Spleen (tissue), 11 donors: Measurements from ENCODE around the gene NME2. TPM values are rescaled to one million over a fixed set of nuclear protein-coding genes. Genes with fewer than 3 reads are reported as not detected.

Experiments
- DNase-seq: peaks from one replicate; pipeline ENCODE4 v3.0.0-alpha.2; 2020
- H3K27ac ChIP-seq, 8 donors: fragments of 200-600 bp; sonication (generic) in 7 of 8; 1 replicate in 4 of 8; 2 replicates in 4 of 8; pipeline versions ENCODE4 v1.5.0 to v1.8.0; 2016 to 2021; ENCODE audit warnings: inconsistent platforms in 4 of 8, mild to moderate bottlenecking in 4 of 8, moderate library complexity in 1 of 8
- H3K27me3 ChIP-seq, 7 donors: fragments of 200-600 bp; sonication (generic) in 6 of 7; replicated peaks in 1 of 7; 1 replicate in 4 of 7; 2 replicates in 3 of 7; pipeline versions ENCODE4 v1.5.0 to v1.8.0; 2016 to 2021; ENCODE audit warnings: inconsistent platforms in 3 of 7, mild to moderate bottlenecking in 1 of 7
- H3K36me3 ChIP-seq, 6 donors: fragments of 200-600 bp; sonication (generic) in 5 of 6; 1 replicate in 4 of 6; 2 replicates in 2 of 6; pipeline versions ENCODE4 v1.5.0 to v1.8.0; 2016 to 2021; ENCODE audit warnings: inconsistent platforms in 2 of 6
- H3K4me1 ChIP-seq, 6 donors: fragments of 200-600 bp; sonication (generic) in 5 of 6; 1 replicate in 3 of 6; 2 replicates in 3 of 6; pipeline versions ENCODE4 v1.5.0 to v1.8.0; 2016 to 2021; ENCODE audit warnings: inconsistent platforms in 3 of 6
- H3K4me3 ChIP-seq, 8 donors: fragments of 200-600 bp; sonication (generic) in 7 of 8; 1 replicate in 4 of 8; 2 replicates in 4 of 8; pipeline versions ENCODE4 v1.5.0 to v1.8.0; 2016 to 2021; ENCODE audit warnings: inconsistent platforms in 4 of 8, mild to moderate bottlenecking in 4 of 8, moderate library complexity in 2 of 8
- H3K9me3 ChIP-seq, 8 donors: fragments of 200-600 bp; sonication (generic) in 7 of 8; 1 replicate in 4 of 8; 2 replicates in 4 of 8; pipeline versions ENCODE4 v1.5.0 to v1.8.0; 2016 to 2021; ENCODE audit warnings: inconsistent platforms in 4 of 8
- POLR2A ChIP-seq, 3 donors: fragments of 450-650 bp; IDR thresholded peaks; one replicate each; pipeline ENCODE4 v1.5.1; 2017; ENCODE audit warnings: antibody characterized with exemption in 3 of 3, mild to moderate bottlenecking in 1 of 3
- POLR2AphosphoS5 ChIP-seq, 3 donors: sonication (generic); formaldehyde crosslinking; IDR thresholded peaks; one replicate each; pipeline ENCODE4 v1.5.1; 2017; ENCODE audit warnings: antibody characterized with exemption in 3 of 3
- WGBS, 5 donors: extraction: QIAGEN DNeasy Blood & Tissue Kit in 3 of 5; methylation state at CpG; one replicate each; pipeline versions ENCODE4 v1.1.5 to v1.1.7; 2013 to 2018; 5-methylcytosine and 5-hydroxymethylcytosine counted together
- intact Hi-C: fragments of 100-400 bp; cut with DNase I; formaldehyde crosslinking; loops from one replicate; pipeline ENCODE4 v1.15.0; 2023; ENCODE audit warnings: low total_unique reads
- polyA plus RNA-seq, 3 donors: library from polyadenylated mRNA; stranded (reverse); fragments of 200-250 nt; gene quantifications; one replicate each; pipeline ENCODE4 v1.2.1, GENCODE V29; 2013
- total RNA-seq, 7 donors: library from RNA; depleted of rRNA in 3 of 7; stranded (reverse); fragments of >200 nt in 3 of 7; fragmentation: NEBNext Ultra II Directional in 4 of 7; extraction: Animal tissue kit (Norgen Biotek cat#: 25700) in 4 of 7; gene quantifications; one replicate each; pipeline versions ENCODE4 v1.1.0 to v1.2.1, GENCODE V29; 2016 to 2021
- TF ChIP-seq, protein P1 (sequence below), 11 experiments: fragments of 200-600 bp in 7 of 11; fragments of 450-650 bp in 4 of 11; sonication (generic) in 4 of 11; IDR thresholded peaks in 8 of 11; conservative IDR thresholded peaks in 3 of 11; 1 replicate in 7 of 11; 2 replicates in 4 of 11; pipeline versions ENCODE4 v1.4.0 to v1.8.0; 2016 to 2021; ENCODE audit warnings: antibody characterized with exemption in 11 of 11, inconsistent platforms in 4 of 11, mild to moderate bottlenecking in 1 of 11
- donor health status: healthy with polysubstance abuse.
- donor health status: DM: no; HTN: no; CAD: no; lungs with moderate emphysema.
- donor health status: DM: no; HTN: no; CAD: no.
- donor health status: Bipolar disorder and iron deficiency.
- donor health status: healthy.
- donor health status: DM: no; HTN: no; CAD: no.
- donor health status: DM: yes; HTN: yes; CAD: no.

NME2 gene
- total and polyA plus RNA-seq, 10 donors, result 209 to 746 (median 280) TPM

DNA sequence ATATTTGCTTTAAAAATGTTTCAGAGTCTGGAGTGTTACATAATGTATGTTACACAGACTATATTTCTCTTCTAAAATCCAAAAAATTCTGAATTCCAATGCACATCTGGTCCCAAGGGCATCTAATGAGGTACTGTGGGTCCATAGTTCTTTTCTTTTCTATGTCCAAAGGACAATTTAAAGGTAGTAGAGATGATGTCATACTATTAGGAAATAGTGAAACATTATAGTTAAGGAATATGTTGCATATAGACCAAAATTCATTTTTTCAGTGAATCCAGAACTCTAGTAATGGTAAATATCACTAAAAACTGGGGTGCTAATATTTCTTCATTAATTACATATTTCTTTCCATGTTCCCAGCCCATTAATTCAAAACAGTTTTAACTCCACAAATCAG lies 23.0 kb downstream of the NME2 start:
- TF ChIP-seq POLR2AphosphoS5 (IDR thresholded peaks at IDR 0.05) (no peak), POLR2A (IDR thresholded peaks at IDR 0.05) (no peak)
- TF ChIP-seq, protein P1, sequence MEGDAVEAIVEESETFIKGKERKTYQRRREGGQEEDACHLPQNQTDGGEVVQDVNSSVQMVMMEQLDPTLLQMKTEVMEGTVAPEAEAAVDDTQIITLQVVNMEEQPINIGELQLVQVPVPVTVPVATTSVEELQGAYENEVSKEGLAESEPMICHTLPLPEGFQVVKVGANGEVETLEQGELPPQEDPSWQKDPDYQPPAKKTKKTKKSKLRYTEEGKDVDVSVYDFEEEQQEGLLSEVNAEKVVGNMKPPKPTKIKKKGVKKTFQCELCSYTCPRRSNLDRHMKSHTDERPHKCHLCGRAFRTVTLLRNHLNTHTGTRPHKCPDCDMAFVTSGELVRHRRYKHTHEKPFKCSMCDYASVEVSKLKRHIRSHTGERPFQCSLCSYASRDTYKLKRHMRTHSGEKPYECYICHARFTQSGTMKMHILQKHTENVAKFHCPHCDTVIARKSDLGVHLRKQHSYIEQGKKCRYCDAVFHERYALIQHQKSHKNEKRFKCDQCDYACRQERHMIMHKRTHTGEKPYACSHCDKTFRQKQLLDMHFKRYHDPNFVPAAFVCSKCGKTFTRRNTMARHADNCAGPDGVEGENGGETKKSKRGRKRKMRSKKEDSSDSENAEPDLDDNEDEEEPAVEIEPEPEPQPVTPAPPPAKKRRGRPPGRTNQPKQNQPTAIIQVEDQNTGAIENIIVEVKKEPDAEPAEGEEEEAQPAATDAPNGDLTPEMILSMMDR (IDR thresholded peaks at IDR 0.05 in 8 of 11, conservative IDR thresholded peaks at IDR 0.05 in 3 of 11), result no peak
- DNase-seq, result no peak
- Histone ChIP-seq H3K27ac (peak overlapping the region in 3 of 8 donors; percentile 17 to 48 (median 33)), H3K4me3 (no peak overlapping the region), H3K27me3 (no peaks in the 10 kb centered on the region), H3K36me3 (peaks cover 0 to 100% (median 65%) of the 10 kb centered on the region in 6 donors), H3K4me1 (no peaks in the 10 kb centered on the region), H3K9me3 (no peaks in the 10 kb centered on the region)
- intact Hi-C loops, result no loop called here

DNA sequence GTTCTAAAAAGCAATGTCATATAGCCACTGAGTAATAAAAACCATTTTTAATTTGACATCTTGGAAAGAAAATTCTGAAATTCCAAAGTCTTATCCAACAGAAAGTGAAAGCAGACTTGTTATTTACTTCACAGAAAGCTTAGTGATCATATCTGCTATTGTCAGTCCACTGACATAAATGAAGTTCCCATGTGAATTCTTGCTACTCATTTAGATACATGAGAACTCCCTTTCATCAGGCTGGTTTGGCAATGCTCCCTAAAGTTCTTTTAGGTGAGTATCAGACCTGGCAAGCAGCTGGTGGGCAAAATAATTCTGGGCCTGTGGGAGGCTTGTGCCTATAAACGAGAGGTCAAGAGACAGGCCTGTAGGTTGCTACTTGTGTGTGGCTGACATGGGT lies 23.4 kb downstream of the NME2 start:
- TF ChIP-seq, protein P1 (IDR thresholded peaks at IDR 0.05 in 8 of 11, conservative IDR thresholded peaks at IDR 0.05 in 3 of 11), result no peak
- H3K36me3 ChIP-seq, result peaks cover 0 to 100% (median 66%) of the 10 kb centered on the region in 6 donors
- peak overlapping the region in 5 of 8 donors; percentile 17 to 48 (median 31) for H3K27ac ChIP-seq
- H3K9me3 ChIP-seq, result no peaks in the 10 kb centered on the region
- H3K27me3 ChIP-seq, result no peaks in the 10 kb centered on the region
- H3K4me1 ChIP-seq, result no peaks in the 10 kb centered on the region
- DNase-seq, result no peak
- 79 to 88% (median 83%) methylated on average over 1 of the region's 1 CpG for WGBS, 5 donors
- no peak overlapping the region for H3K4me3 ChIP-seq
- intact Hi-C loops, result no loop called here

DNA sequence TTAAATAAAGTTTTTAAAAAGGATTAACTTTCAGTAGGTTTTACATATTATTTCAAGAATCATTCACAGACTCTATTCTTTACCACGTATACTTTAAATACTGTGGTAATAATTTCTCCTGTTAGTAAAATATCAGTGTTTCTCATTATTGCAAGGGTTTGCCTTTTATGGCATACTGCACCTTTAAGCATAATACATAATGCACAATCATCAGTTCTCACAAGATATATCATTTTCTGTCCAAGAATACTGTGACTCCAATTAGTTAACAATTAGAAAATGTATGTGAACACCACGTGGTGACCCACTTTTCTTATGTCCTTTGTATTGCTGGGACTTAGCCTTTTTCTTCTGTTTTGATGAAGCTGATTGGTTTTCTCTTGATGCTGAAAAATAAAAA lies 25.7 kb downstream of the NME2 start:
- Histone ChIP-seq H3K27me3 (no peaks in the 10 kb centered on the region), H3K4me1 (no peaks in the 10 kb centered on the region), H3K36me3 (peaks cover 0 to 98% (median 71%) of the 10 kb centered on the region in 6 donors), H3K4me3 (no peak overlapping the region), H3K27ac (no peak overlapping the region), H3K9me3 (no peaks in the 10 kb centered on the region)
- TF ChIP-seq, protein P1 (IDR thresholded peaks at IDR 0.05 in 8 of 11, conservative IDR thresholded peaks at IDR 0.05 in 3 of 11), result no peak
- intact Hi-C loops, result no loop called here
- no peak for DNase-seq
- 90 to 93% (median 90%) methylated on average over 2 of the region's 2 CpGs for WGBS, 5 donors

DNA sequence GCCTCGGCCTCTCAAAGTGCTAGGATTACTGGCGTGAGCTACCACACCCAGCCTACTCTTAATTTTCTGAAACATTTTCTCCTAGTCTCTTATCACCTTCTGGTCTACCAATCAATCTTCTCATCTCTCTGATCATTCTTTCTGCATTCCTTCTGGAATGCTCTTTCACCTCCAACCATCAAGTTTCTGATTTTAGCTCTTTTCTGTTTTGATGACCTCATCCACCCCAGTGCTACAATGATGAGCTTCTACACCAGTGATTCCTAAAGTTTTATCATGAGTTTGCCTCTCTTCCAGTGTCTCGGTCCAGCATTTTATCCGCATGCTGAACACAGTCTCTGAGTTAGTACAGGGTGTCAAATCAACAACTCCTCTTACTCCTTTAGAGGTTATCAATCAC lies 31.5 kb downstream of the NME2 start:
- intact Hi-C loops, result no loop called here
- H3K36me3 ChIP-seq, result peaks cover 3 to 98% (median 75%) of the 10 kb centered on the region in 6 donors
- H3K27me3 ChIP-seq, result no peaks in the 10 kb centered on the region
- TF ChIP-seq POLR2AphosphoS5 (IDR thresholded peaks at IDR 0.05) (no peak), POLR2A (IDR thresholded peaks at IDR 0.05) (no peak)
- TF ChIP-seq, protein P1 (IDR thresholded peaks at IDR 0.05 in 8 of 11, conservative IDR thresholded peaks at IDR 0.05 in 3 of 11), result no peak
- no peak overlapping the region for H3K27ac ChIP-seq
- WGBS, 5 donors, result 94 to 100% (median 98%) methylated on average over 4 of the region's 4 CpGs
- no peak overlapping the region for H3K4me3 ChIP-seq
- H3K4me1 ChIP-seq, result peaks cover 0 to 7% (median 2%) of the 10 kb centered on the region in 6 donors
- no peaks in the 10 kb centered on the region for H3K9me3 ChIP-seq
- no peak for DNase-seq
